Panc1 (cell line): ENCODE results near the gene CA10. TPM values are rescaled to one million over a fixed set of nuclear protein-coding genes. Genes with fewer than 3 reads are reported as not detected.
A peak's percentile ranks its signal among the peaks of the same experiment; 100 is the strongest.

Experiments used
- ATAC-seq: fragments of 200-7000 bp; cut with Tn5 transposase; 2 replicates; pipeline ENCODE4 v1.9.1; 2020; ENCODE audit warnings: mild to moderate bottlenecking, moderate library complexity
- BruUV-seq: library from RNA; stranded (reverse); fragments of 400-500 nt; replicated peaks from 2 replicates; lab custom pipeline; 2021; lab: Mats Ljungman, UMichigan
- CTCF ChIA-PET: fragments of 300-600 bp; sonication (Branson Sonifier 250); formaldehyde crosslinking; loops from one replicate; lab custom pipeline; 2022; ENCODE audit warnings: antibody characterized with exemption; lab: Charles Lee
- POLR2A ChIA-PET: fragments of 300-600 bp; sonication (Branson Sonifier 250); formaldehyde crosslinking; loops from one replicate; lab custom pipeline; 2022; ENCODE audit warnings: antibody characterized with exemption; lab: Charles Lee
- DNase-seq: peaks from one replicate; pipeline ENCODE4 v3.0.0-alpha.2; 2010; ENCODE audit warnings: low read depth, low spot score
- H3K27ac ChIP-seq: 2 replicates; pipeline ENCODE4 v1.5.1; 2011; ENCODE audit warnings: mild to moderate bottlenecking, low read length, inconsistent platforms
- H3K27me3 ChIP-seq: fragments of 200-500 bp; sonication (Bioruptor generic); 2 replicates; pipeline ENCODE4 v1.6.0; 2014; ENCODE audit warnings: low read length, inconsistent platforms; ENCODE audit not compliant: control insufficient read depth, insufficient read depth
- H3K36me3 ChIP-seq: fragments of 200-500 bp; sonication (Bioruptor generic); 2 replicates; pipeline ENCODE4 v1.5.1; 2014; ENCODE audit warnings: inconsistent platforms, mild to moderate bottlenecking, low read length, moderate library complexity; ENCODE audit not compliant: control insufficient read depth, insufficient read depth
- H3K4me1 ChIP-seq: 2 replicates; pipeline ENCODE4 v1.5.1; 2011; ENCODE audit warnings: inconsistent platforms, mild to moderate bottlenecking, low read length, moderate library complexity; ENCODE audit not compliant: control insufficient read depth, insufficient read depth
- H3K4me3 ChIP-seq, 2 experiments: 2 replicates each; pipeline ENCODE4 v1.5.1; 2011 to 2012; ENCODE audit warnings: low read depth in 2 of 2, low read length in 2 of 2, mild to moderate bottlenecking in 2 of 2, inconsistent platforms in 1 of 2, moderate library complexity in 1 of 2
- H3K9me3 ChIP-seq: fragments of 200-500 bp; sonication (Bioruptor generic); 2 replicates; pipeline ENCODE4 v1.5.1; 2014; ENCODE audit warnings: low read depth, mild to moderate bottlenecking, inconsistent platforms, low read length, moderate library complexity; ENCODE audit not compliant: control insufficient read depth, insufficient read depth
- POLR2AphosphoS5 ChIP-seq: IDR thresholded peaks from 2 replicates; pipeline ENCODE4 v1.6.1; 2012; ENCODE audit warnings: mild to moderate bottlenecking, low read depth, low read length, moderate library complexity
- SIN3A ChIP-seq: IDR thresholded peaks from 2 replicates; pipeline ENCODE4 v1.6.1; 2012; ENCODE audit warnings: low read depth, mild to moderate bottlenecking, low read length, moderate library complexity, borderline replicate concordance; ENCODE audit not compliant: insufficient read depth
- TCF7L2 ChIP-seq: IDR thresholded peaks from 2 replicates; pipeline ENCODE4 v1.6.1; 2011; ENCODE audit warnings: mild to moderate bottlenecking, low read depth, low read length, inconsistent platforms
- in situ Hi-C: cut with HindIII; loops from 2 replicates; pipeline ENCODE4 v1.10.0; 2016; ENCODE audit warnings: low sequenced_read_pairs, low pct_unique_long_range_greater_than_20kb
- intact Hi-C: fragments of 100-400 bp; cut with micrococcal nuclease; formaldehyde crosslinking; loops from one replicate; pipeline ENCODE4 v1.10.0; 2022; ENCODE audit not compliant: unreplicated experiment
- total RNA-seq: library from RNA; stranded (reverse); gene quantifications from one replicate; pipeline ENCODE4 v1.2.1, GENCODE V29; 2021; ENCODE audit not compliant: unreplicated experiment
- TF ChIP-seq, protein P1 (sequence below), 2 experiments: IDR thresholded peaks; 2 replicates each; pipeline ENCODE4 v1.6.1; 2011 to 2012; ENCODE audit warnings: low read depth in 2 of 2, control low read depth in 1 of 2, low read length in 1 of 2, mild to moderate bottlenecking in 1 of 2, moderate library complexity in 1 of 2; ENCODE audit not compliant: insufficient read depth in 1 of 2
- TF ChIP-seq, protein P2 (sequence below): fragments of 450-650 bp; IDR thresholded peaks from 2 replicates; pipeline ENCODE4 v1.5.1; 2017; ENCODE audit warnings: mild to moderate bottlenecking

The CA10 gene
- total RNA-seq, 1 experiment from 2014 or later, result not detected

DNA sequence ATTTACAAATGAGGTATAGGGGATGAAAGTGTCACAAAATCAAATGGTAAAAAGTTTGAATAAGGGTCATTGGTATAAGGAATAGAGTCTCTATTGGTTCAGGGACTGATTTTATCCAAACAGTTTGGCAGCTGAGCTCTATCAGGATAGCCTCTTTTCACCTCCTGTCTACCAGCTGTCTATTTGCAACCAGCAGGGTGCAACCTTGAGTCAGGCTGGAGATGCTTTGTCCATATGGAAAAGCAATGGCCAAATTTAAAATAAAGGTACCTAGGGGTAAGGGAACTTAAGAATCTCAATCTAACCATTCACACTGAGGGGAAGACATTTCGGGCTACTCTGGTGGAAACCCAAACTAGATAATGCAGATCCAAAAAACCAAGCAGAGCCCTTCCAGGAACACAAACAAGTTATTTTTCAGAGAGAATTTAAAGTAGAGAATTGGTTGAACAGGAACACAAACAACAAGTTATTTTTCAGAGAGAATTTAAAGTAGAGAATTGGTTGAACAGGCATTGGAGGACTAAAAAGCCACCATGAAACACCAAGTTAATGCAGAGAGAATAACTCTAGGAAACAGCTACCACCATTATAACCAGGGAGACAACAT is 12.6 kb upstream of the CA10 start:
- POLR2A ChIA-PET, result no interaction called here
- CTCF ChIA-PET, result interaction anchor here (0.5 kb wide), 1 partner anchor 1635 kb away, joined by 3 read pairs; no protein-coding TSS in a partner anchor
- intact Hi-C loops, result no loop called here
- no peak for DNase-seq
- no TSS peak for BruUV-seq
- TF ChIP-seq SIN3A, result no peak
- no peak for TF ChIP-seq POLR2AphosphoS5
- TF ChIP-seq, protein P1, sequence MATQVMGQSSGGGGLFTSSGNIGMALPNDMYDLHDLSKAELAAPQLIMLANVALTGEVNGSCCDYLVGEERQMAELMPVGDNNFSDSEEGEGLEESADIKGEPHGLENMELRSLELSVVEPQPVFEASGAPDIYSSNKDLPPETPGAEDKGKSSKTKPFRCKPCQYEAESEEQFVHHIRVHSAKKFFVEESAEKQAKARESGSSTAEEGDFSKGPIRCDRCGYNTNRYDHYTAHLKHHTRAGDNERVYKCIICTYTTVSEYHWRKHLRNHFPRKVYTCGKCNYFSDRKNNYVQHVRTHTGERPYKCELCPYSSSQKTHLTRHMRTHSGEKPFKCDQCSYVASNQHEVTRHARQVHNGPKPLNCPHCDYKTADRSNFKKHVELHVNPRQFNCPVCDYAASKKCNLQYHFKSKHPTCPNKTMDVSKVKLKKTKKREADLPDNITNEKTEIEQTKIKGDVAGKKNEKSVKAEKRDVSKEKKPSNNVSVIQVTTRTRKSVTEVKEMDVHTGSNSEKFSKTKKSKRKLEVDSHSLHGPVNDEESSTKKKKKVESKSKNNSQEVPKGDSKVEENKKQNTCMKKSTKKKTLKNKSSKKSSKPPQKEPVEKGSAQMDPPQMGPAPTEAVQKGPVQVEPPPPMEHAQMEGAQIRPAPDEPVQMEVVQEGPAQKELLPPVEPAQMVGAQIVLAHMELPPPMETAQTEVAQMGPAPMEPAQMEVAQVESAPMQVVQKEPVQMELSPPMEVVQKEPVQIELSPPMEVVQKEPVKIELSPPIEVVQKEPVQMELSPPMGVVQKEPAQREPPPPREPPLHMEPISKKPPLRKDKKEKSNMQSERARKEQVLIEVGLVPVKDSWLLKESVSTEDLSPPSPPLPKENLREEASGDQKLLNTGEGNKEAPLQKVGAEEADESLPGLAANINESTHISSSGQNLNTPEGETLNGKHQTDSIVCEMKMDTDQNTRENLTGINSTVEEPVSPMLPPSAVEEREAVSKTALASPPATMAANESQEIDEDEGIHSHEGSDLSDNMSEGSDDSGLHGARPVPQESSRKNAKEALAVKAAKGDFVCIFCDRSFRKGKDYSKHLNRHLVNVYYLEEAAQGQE (IDR thresholded peaks at IDR 0.05; ENCODE audit: insufficient read depth in 1 of 2, low read depth in 2 of 2, low read length in 1 of 2), result no peak
- TF ChIP-seq, protein P2, sequence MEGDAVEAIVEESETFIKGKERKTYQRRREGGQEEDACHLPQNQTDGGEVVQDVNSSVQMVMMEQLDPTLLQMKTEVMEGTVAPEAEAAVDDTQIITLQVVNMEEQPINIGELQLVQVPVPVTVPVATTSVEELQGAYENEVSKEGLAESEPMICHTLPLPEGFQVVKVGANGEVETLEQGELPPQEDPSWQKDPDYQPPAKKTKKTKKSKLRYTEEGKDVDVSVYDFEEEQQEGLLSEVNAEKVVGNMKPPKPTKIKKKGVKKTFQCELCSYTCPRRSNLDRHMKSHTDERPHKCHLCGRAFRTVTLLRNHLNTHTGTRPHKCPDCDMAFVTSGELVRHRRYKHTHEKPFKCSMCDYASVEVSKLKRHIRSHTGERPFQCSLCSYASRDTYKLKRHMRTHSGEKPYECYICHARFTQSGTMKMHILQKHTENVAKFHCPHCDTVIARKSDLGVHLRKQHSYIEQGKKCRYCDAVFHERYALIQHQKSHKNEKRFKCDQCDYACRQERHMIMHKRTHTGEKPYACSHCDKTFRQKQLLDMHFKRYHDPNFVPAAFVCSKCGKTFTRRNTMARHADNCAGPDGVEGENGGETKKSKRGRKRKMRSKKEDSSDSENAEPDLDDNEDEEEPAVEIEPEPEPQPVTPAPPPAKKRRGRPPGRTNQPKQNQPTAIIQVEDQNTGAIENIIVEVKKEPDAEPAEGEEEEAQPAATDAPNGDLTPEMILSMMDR, result peak; percentile 78
- no peak for TF ChIP-seq TCF7L2
- Histone ChIP-seq H3K27me3 (no peaks in the 10 kb centered on the region), H3K4me1 (no peaks in the 10 kb centered on the region), H3K4me3 (no peak overlapping the region), H3K27ac (no peak overlapping the region), H3K9me3 (no peaks in the 10 kb centered on the region), H3K36me3 (no peaks in the 10 kb centered on the region)
- ATAC-seq, result no peak; the same call in 1 of the 2 replicates
- in situ Hi-C loops, result no loop called here

- intact Hi-C loops (no loop called here), in situ Hi-C loops (no loop called here)
- DNase-seq (no peak), ATAC-seq (no peak)
- H3K4me3 ChIP-seq, result no peak overlapping the region
- TF ChIP-seq, protein P2, result no peak
- TF ChIP-seq TCF7L2, result no peak
- TF ChIP-seq, protein P1 (IDR thresholded peaks at IDR 0.05; ENCODE audit: insufficient read depth in 1 of 2, low read depth in 2 of 2, low read length in 1 of 2), result no peak
- TF ChIP-seq SIN3A, result no peak
- no peak for TF ChIP-seq POLR2AphosphoS5
- H3K4me1 ChIP-seq, result no peaks in the 10 kb centered on the region
- POLR2A ChIA-PET, result no interaction called here
- H3K36me3 ChIP-seq, result no peaks in the 10 kb centered on the region
- H3K27ac ChIP-seq, result no peak overlapping the region
- no peaks in the 10 kb centered on the region for H3K9me3 ChIP-seq
- H3K27me3 ChIP-seq, result no peaks in the 10 kb centered on the region
- no TSS peak for BruUV-seq
- CTCF ChIA-PET, result no interaction called here
These were observed 1.6 kb upstream of the CA10 start for GRCh38 chr17:52160136-52160567.
